ENCODE measurements around the gene ATG9A.

GRCh38 chr2:219219784-219220532 is 9.5 kb downstream of the ATG9A start:
- TF ChIP-seq CTCF (IDR thresholded peaks at IDR 0.05) (no peak), EP300 (IDR thresholded peaks at IDR 0.05) (no peak)

Data from sigmoid colon (tissue), 4 donors.